Amniotic epithelial cell (primary cell): ENCODE data around the gene SYNGR4.
"Not testable (repeated sequence)": the region's sequence is repeated elsewhere in the genome, so short reads cannot be mapped to it uniquely, and the experiment has no call there.

Experiments
- DNase-seq: peaks from one replicate; pipeline ENCODE4 v3.0.0-alpha.2; 2010; ENCODE audit warnings: low read depth

Gene SYNGR4

GRCh38 chr19:48371771-48372170 lies 7.6 kb downstream of the SYNGR4 start:
- not testable (repeated sequence) for DNase-seq

- peak; percentile 23 for DNase-seq
Measured at GRCh38 chr19:48372904-48373303, 8.7 kb downstream of the SYNGR4 start.

- DNase-seq = no peak
Measured at GRCh38 chr19:48373567-48373966, 9.4 kb downstream of the SYNGR4 start.

- DNase-seq = no peak
Measured at GRCh38 chr19:48378194-48378570, 14.0 kb downstream of the SYNGR4 start.

DNA sequence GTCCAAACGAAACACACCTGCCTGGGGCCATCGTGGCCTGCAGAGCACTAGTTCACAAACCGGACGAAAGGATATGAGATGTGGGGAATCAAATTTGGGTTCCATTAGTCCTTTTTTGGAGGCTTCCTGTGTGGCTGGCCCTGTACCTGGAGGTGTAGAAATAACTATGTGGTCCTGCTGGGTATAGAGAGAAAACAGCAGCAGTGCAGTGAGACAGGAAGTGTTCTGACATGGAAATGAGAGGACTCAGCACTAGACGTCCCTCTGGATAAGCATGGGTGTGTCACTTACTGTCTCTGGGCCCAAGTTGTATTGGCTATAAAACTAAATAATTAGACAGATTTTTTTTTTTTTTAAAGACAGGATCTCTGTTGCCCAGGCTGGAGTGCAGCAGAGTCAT lies 14.9 kb downstream of the SYNGR4 start:
- DNase-seq = no peak

GRCh38 chr19:48381178-48381950 lies 17.2 kb downstream of the SYNGR4 start:
- no peak for DNase-seq

- no peak for DNase-seq
Measured at GRCh38 chr19:48382286-48382685, 18.1 kb downstream of the SYNGR4 start.

- DNase-seq = no peak
Measured at GRCh38 chr19:48385461-48386087, 21.4 kb downstream of the SYNGR4 start.

DNA sequence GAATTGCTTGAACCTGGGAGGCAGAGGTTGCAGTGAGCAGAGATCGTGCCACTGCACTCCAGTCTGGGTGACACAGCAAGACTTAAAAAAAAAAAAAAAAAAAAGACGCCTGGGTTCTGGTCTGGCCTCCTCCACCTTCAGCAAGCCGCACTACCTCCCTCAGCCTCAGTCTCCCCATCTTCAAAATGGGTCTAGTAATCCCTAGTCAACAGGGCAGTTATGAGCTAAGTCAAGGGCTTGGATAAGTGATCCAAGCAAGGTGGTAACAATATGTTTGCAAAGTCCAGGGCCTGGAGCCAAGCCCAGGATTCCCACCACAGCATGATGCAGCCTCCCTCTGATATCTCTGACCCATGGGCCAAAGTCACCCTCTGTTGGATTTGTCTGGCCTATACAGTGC lies 22.8 kb downstream of the SYNGR4 start:
- peak; percentile 19 for DNase-seq

DNA sequence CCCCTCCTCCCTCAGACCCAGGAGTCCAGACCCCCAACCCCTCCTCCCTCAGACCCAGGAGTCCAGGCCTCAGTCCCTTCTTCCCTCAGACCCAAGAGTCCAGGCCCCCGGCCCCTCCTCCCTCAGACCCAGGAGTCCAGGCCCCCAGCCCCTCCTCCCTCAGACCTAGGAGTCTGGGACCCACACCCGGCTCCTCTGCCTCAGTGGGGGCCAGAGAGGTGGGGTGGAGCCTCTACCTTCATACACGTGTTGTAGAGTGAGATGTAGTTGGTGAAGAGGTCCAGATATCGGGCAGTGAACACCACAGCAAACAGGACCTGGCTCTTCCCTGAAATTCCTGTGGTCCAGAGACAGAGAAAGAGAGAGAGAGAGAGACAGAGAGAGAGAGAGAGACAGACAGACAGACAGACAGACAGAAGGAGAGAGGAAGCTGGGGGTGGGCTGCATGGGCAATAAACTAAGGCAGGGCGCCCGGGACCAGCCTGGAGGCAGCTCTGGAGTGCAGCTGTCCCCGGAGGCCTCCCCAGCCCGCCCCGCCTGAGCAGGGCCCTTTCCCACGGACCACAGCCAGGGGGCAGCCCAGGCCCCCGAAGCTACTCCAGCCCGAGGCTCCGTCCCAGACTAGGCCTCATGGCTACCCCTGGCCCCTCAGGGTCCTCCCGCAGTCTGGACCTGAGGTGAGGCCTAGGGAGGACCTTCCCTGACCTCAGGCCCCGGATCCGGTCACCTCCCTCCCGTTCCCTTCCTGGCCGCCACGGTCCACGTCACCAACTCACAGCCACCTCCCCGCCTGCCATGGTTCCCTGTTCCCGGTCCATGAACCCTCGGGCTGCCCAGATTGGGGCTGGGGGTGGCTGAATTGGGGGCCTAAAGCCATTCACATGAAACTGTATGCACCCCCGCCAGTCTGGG lies 26.3 kb downstream of the SYNGR4 start:
- DNase-seq = peak; percentile 67

GRCh38 chr19:48391100-48392005 lies 27.2 kb downstream of the SYNGR4 start, which contains the start of gene KDELR1:
Gene KDELR1 (minus strand): TSS chr19:48391551. CDS start chr19:48391358, 193 bp downstream.
- DNase-seq = peak; percentile 56

GRCh38 chr19:48392006-48392344 lies 27.8 kb downstream of the SYNGR4 start:
- not testable (repeated sequence) for DNase-seq

- DNase-seq = no peak
Measured at GRCh38 chr19:48392860-48393558, 28.8 kb downstream of the SYNGR4 start.

DNA sequence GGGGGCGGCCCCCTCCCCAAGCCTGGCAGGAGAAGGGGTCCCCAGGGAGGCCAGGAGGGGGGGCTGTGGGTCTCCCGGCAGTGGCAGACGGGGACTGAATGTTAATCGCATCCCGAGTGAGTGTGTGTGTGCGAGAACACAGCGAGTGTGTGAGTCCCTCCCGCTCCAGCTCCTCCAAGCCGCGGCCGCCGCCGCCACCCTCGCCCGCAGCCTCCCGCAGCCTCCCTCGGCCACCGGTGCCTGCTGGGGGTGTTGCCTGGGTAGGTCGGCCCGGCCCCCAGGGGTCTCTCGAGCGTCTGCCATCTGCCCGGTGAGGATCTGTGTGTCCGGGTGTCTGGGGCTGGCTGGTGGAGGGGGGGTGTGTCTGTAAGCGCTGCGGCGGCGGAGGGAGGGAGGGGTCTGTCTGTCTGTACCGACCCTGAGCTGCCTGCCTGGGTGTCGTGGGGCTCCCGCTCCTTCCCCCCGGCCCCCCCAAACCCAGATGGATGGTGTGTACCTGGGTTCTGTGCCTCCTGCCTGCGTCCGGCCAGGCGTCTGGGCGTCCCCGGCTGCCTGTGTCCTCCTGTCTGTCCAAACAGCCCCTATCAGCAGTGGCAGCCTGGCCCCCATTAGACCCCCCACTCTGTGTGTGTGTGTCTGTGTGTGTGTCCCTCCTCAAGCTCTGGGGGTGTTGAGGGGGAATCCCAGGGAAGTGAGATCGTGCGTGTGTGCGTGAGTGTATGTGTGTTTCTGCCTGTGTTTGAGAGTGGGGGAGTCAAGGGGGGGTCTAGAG lies 29.6 kb downstream of the SYNGR4 start, which contains the start of gene GRIN2D:
Gene GRIN2D, plus strand, starts transcription at position 110 of the 772 bp plus-strand sequence. CDS start 4,725 bp downstream, outside the sequence.
- no peak for DNase-seq

- DNase-seq = no peak
Measured at GRCh38 chr19:48394331-48395169, 30.4 kb downstream of the SYNGR4 start.

- no peak for DNase-seq
Measured at GRCh38 chr19:48395170-48395455, 30.9 kb downstream of the SYNGR4 start.

- no peak for DNase-seq
Measured at GRCh38 chr19:48395499-48395898, 31.3 kb downstream of the SYNGR4 start.

DNA sequence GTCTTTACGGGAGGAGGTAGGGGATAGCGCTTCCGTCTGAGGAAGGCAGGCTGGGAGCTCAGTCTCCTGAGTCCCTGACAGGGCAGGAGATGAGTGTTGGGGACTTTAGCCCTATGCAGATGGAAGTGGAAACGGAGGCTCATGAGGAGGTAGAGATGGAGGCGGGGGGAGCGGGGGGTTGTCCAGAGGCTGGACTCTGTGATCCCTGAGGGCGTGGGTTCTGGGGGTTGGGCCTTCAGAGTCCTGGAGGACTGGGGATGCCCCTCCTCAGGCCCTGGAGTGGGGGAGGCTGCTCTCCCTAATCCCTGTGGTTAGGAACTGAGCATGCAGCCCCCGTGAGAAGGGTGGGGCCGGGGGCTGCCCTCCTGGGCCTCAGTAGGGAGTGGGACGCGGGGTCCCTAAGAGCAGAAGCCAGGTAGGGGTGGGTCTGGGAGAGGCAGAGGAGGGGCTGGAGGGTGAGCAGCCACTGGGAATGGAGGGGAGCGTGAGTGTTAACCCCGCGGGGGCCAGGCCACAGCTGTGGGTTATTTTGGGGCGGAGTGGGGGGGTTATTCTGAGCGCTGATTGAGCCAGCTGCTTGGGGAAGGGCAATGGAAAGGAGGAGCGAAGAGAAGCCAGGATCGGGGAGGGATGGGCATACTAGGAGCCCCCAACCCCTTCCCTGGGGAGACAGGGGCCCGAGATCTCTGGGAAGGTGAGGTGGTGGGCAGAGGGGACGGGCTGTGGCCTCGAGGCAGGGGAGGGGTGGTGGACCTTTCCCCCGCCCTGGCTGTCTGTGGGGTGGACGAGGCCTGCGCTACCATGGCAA lies 32.1 kb downstream of the SYNGR4 start:
- no peak for DNase-seq

- DNase-seq = no peak
Measured at GRCh38 chr19:48396824-48397176, 32.6 kb downstream of the SYNGR4 start.
